CD4-positive, alpha-beta T cell treated with Interferon alpha-2 for 1 hour (primary cell): ENCODE measurements around the gene BCO2.

Source experiments
- DNase-seq, 2 donors: peaks; one replicate each; pipeline ENCODE4 v3.0.0-alpha.2; 2020 to 2022

The BCO2 gene

GRCh38 chr11:112219476-112220232 is 44.3 kb downstream of the BCO2 start:
- peak; percentile 60 to 82 for DNase-seq

DNA sequence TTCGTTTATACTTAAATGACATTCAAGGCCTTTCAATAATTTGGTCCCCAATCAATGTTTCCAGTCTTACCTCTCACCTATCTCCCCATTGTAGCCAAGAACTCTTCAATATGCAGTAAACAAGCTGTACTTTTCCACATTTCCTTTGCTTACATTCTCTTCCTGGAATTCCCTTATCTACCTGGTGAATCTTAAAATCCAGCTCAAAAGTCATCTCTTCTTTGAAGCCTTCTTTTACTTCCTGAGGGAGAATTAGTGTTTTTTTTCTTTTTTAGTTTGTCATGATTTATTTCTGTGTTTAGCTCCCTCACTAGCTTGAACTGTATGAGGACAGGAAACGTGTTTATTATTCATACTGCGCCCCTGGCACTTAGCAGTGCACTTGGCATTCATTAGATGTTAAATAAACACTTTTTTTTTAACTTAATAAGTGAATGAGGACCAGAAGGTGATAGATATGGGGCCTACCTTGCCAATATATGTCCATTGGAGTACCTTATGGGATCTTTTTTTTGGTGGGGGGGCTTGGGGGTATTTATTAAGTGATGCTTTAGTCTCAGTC is 46.0 kb downstream of the BCO2 start:
- no peak for DNase-seq

DNA sequence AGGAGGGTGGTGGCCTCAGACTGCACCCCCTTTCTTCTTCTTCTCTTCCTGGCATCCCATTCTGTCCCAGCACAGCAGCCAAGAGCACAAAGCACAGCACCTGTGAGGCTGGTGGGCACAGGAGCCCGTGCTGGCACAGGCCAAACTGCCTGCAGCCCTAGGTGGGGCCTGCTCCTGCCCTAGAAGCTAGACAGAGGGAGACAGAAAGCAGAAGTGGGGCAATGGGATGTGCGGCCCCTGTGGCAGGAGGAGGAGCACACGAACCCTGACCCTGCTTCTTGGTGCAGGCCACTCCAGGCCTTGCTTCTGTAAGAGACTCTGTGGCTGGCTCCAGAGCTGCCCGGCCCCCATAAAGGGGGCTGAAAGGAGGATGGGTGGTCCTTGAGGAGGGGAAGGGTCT is 47.0 kb downstream of the BCO2 start:
- no peak for DNase-seq

GRCh38 chr11:112223121-112223520 is 47.8 kb downstream of the BCO2 start:
- no peak for DNase-seq

- DNase-seq: no peak
These were observed 48.6 kb downstream of the BCO2 start for GRCh38 chr11:112223754-112224532.

DNA sequence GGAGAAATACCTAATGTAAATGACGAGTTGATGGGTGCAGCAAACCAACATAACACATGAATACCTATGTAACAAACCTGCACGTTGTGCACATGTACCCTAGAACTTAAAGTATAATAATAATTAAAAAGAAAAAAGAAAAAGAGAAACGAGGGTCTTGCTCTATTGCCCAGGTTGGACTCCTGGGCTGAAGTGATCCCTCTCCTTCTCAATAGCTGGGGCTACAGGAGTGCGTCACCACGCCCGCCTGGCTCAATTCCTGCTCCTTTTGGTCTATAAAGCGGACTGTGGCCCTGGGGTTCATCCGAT is 50.4 kb downstream of the BCO2 start:
- no peak for DNase-seq

GRCh38 chr11:112226062-112226830 is 50.9 kb downstream of the BCO2 start, which contains the start of gene PTS:
PTS (plus strand) TSS chr11:112226428; CDS start chr11:112226444, 16 bp downstream.
- DNase-seq: peak; percentile 85 to 88

DNA sequence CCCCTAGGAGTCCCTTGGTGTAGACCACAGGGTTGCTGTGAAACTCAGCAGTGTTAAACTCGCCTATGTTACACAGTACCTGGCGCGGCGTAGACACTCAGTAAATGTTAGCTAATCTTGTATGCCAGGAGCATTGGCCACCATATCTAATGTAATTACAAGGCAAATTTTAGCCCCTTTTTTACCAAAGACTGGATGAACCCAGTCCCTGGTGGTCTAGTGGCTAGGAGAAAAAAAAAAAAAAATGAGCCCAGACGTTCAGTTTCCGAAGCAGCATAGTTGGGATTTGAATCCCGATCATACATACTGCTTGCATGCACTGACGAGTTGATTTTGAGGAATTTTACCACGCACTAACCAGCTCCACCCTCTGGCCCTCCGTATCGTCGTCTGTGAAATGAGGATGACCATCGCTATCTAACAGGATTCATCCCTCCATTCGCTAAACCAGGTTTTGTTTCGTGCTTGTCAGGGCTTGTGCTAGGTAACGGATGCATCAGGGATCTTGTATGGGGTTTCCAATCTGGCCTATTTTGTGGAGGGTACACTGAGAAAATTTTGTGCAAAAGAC is 51.6 kb downstream of the BCO2 start:
- peak in 1 of 2 donors; percentile 3 for DNase-seq

DNA sequence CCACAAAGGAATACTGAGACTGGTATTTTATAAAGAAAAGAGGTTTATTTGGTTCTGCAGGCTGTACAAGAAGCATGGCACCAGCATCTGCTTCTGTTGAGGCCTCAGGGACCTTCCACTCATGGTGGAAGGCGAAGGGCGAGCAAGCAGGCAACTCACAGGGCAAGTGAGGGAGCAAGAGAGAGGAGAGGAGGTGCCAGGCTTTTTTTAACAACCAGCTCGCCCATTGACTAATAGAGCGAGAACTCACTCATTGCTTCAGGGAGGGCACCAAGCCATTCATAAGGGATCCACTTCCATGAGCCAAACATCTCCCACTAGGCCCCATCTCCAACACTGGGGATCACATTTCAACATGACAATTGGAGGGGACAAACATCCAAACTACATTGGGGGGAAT is 52.2 kb downstream of the BCO2 start:
- no peak for DNase-seq

GRCh38 chr11:112228706-112229105 is 53.4 kb downstream of the BCO2 start:
- no peak for DNase-seq

- no peak for DNase-seq
These were observed 53.8 kb downstream of the BCO2 start for GRCh38 chr11:112229159-112229558.

DNA sequence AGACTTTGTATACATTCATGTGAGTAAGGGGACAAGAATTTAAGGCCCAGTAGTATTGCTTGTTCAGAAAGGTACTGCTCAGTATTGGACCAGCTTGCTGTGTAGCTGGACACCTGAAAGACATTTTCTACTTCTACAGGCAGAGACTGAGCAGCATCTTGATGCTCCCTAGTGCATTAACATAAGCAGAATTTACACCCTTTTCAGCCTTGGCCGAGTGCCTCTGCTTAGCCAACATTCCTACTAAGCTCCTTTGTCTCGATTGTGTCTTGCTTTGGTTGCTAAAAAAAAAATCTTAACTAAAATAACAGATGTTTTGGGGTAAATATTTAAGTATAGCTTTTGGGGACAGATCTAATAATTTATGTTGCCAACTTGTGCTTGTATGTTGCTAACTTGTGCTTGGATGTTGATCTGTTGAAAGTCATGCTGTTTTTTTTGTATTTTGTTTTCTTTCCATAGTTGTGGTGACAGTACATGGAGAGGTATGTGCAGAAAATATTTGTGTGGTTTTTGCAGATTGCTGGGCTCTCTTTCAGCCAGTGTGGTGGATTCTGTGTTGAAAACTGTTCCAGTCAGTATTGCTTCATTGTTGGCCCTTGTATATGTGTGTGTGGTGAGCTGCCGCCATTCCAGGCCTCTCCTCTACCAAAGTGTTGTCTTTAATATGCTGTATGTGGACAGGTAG is 54.6 kb downstream of the BCO2 start:
- no peak for DNase-seq

DNA sequence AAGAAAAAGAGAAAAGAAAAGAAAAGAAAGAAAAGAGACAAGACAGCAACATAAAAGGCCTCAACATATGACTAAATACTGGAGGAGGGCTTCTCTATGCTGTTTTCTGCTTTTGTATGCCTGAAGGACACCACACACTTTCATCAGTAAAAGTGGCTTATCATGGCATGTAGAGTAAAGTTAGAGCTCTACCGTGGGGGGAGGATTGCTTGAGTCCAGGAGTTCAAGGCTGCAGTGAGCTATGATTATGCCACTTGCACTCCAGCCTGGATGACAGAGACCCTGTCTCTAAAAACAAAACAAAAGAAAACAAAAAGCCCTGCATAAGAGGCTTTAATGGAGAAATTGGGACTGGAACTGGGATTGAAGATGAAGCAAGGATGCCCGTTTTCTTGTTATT is 56.6 kb downstream of the BCO2 start:
- DNase-seq: no peak

DNA sequence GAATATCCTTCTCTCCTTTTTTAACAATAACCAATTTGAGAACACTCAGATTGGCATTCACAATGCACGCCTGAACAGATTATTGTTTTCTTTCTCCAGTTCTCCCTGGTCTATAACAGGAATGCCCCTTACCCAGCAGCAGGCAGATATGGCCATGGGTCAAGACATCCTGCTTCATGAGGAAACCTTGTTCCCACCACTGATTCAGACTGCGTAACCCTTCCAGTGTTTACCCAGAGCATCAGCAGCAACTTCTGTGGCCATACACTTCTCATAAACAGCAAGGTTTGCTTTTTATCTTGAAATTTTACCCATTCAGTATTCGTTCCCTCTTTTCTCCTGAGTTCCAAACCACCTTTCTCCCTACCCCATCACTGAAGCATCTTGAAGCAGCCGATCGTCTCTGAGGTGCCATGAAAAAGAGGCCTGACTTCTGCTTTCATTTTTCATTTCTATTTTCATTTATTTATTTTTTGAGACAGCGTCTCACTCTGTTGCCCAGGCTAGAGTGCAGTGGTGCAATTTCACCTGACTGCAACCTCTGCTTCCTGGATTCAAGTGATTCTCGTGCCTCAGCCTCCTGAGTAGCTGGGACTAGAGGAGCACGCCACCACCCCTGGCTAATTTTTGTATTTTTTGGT is 60.6 kb downstream of the BCO2 start:
- DNase-seq: no peak

DNA sequence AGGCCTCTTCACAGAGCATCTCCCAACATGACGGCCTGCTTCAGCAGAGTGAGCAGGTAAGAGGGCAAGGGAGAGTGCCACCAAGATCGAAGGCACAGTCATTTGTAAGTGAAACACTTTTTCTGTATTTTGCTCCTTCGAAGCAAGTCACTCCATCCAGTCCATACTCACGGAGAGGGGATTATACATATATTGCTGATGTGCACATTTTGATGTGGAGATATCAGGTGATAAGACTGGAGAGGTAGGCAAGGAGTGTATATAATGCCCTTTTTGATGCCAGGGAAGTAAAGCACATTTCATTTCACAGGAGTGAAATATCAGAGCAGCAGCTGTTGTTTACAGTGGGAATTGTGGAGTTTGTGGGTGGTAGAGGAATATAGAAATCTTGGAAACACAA is 62.1 kb downstream of the BCO2 start:
- DNase-seq: no peak

- no peak for DNase-seq
These were observed 62.7 kb downstream of the BCO2 start for GRCh38 chr11:112238041-112238440.

DNA sequence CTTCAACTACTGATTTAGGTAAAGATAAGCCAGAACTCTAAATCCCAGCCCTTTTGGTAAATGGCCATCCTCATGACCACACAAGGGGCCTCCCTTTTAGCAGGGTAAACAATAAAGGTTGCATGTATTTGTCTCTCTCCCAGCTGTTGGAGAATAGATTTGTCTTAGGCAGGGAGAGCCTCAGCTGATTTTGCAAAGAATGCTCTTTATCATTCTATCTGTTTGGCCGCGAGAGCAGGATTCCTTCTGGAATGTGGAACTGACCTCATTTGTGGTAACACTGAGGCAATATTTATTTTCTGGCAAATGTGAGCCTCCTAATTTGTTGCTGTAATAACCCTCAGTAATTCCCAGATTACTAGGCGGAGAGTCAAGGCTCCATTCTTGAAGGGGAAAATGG is 66.2 kb downstream of the BCO2 start:
- no peak for DNase-seq

DNA sequence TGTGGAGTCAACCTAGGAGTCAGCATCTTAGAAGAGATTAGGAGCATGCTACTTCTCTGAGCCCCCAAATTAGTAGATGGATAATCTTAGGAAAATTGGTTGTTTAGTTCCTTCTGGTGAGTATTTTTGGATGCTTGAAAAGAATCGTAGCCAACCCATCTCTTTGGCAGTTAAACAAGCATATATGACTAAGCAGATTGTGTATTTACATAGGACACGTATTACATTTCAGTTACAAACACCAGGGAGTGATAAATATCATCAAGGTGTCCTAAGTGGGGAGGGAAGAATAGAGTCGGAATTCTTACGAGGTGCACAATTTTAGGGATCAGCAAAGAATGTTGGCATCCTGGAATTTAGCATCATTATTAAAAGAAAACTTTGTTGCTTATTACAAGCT is 71.9 kb downstream of the BCO2 start:
- no peak for DNase-seq

GRCh38 chr11:112248201-112248600 is 72.9 kb downstream of the BCO2 start:
- DNase-seq: no peak

GRCh38 chr11:112249871-112250610 is 74.7 kb downstream of the BCO2 start:
- no peak for DNase-seq

DNA sequence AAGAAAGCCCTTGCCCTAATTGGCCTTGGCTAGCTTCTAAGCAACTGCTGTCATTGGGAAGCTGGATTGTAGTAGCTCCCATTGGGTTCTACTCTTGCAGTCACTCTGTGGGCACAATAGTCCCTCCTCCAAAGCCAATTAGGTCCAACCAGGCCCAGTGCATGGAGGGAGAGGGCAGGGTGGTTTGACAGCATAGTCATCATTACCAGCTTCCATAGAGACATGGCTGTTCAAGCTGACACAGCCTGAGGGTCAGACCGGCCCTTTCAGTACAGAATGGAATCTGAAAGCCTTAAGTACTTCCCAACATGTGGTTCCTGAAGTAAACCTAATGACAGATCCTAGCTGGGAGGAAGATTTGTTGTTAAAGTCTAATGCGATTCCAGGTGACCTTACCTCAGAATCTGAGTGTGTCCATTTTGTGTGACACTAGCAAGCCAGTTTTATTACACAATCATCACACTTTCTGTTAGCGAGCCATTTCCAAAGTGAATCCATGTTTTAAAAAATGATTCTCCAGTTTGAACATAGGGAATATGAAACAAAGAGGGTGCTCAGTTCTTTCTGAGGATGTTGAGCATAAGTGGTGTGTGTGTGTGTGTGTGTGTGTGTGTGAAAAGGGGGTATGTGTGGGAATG is 78.4 kb downstream of the BCO2 start:
- DNase-seq: no peak
